Ovary (tissue), 3 donors: Measurements from ENCODE around the gene CRY1.

Source experiments
- CTCF ChIP-seq, 3 donors: fragments of 450-650 bp in 2 of 3; fragments of 200-600 bp in 1 of 3; IDR thresholded peaks; one replicate each; pipeline versions ENCODE4 v1.5.1 to v1.8.0; 2016 to 2022; ENCODE audit warnings: antibody characterized with exemption in 3 of 3, mild to moderate bottlenecking in 1 of 3
- EP300 ChIP-seq: sonication (generic); formaldehyde crosslinking; IDR thresholded peaks from one replicate; pipeline ENCODE4 v1.6.1; 2017; ENCODE audit warnings: antibody characterized with exemption
- POLR2A ChIP-seq: fragments of 450-650 bp; IDR thresholded peaks from one replicate; pipeline ENCODE4 v1.6.1; 2017; ENCODE audit warnings: antibody characterized with exemption, mild to moderate bottlenecking, moderate library complexity
- donor health status: DM: no; HTN: no; CAD: no.

DNA sequence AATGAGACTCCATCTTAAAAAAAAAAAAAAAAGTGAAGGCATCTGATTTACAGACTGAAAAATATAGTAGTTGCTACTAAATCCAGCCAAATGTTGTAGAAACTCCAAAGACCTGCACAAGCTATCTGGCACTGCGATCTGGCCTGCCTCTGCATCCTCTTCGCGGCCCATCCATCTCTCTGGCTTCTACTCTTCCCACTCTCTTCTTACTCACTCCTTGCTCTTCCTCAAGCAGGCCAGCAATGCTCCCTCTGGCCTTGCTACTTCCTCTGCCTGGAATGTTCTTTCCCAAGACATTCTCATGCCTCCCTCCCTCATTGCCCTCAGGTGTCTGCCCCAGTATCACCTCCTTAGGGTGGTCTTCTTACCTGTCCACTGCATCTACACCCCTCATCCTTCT is 9.7 kb upstream of the CRY1 start:
- no peak for TF ChIP-seq POLR2A
- TF ChIP-seq EP300, result no peak
- no peak for TF ChIP-seq CTCF (IDR thresholded peaks at IDR 0.05)
